DOHH2 (cell line): ENCODE results near the gene STXBP5L.

ENCODE experiments used
- CTCF ChIP-seq: fragments of 200-600 bp; sonication (generic); IDR thresholded peaks from one replicate; pipeline ENCODE4 v1.5.1; 2014; ENCODE audit warnings: antibody characterized with exemption, mild to moderate bottlenecking, low read depth, low read length; ENCODE audit not compliant: poor library complexity, severe bottlenecking
- EZH2phosphoT487 ChIP-seq: fragments of 200-600 bp; sonication (generic); IDR thresholded peaks from 2 replicates; pipeline ENCODE4 v1.6.1; 2017; ENCODE audit warnings: borderline replicate concordance, mild to moderate bottlenecking, antibody characterized with exemption, low read length, moderate library complexity, mixed read lengths

DNA sequence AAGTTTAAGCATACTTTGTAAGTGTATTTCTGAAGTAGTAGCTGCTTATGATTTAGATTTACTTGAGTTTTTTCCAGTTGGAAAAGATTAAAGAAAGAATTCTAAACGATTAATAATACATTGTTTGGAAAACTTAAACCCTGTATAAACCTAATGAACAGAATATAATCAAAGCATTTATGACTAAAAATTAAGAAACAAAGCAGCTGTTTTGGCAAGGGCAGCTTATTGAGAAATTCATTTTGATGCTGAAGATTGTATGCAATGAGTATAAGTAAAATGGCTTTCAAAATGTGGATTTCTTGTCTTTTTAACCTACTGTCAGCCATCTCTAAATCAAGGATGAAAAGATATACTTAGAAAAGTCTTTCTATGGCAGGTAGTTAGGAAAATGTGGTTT is 497.6 kb downstream of the STXBP5L start:
- no peak for TF ChIP-seq CTCF
- TF ChIP-seq EZH2phosphoT487: no peak
